Left renal pelvis (tissue), 4 donors: ENCODE results near the gene KRT3. TPM values are rescaled to one million over a fixed set of nuclear protein-coding genes. Genes with fewer than 3 reads are reported as not detected.

Source experiments
- DNase-seq, 4 donors: peaks; one replicate each; pipeline ENCODE4 v3.0.0-alpha.2; 2013; ENCODE audit warnings: low read depth in 4 of 4, low spot score in 3 of 4
- polyA plus RNA-seq, 4 donors: library from polyadenylated mRNA; unstranded; fragments of 120-200 nt; gene quantifications; one replicate each; pipeline ENCODE4 v1.2.1, GENCODE V29; 2013; ENCODE audit not compliant: insufficient read length in 4 of 4

Gene KRT3
- not detected for polyA plus RNA-seq

DNA sequence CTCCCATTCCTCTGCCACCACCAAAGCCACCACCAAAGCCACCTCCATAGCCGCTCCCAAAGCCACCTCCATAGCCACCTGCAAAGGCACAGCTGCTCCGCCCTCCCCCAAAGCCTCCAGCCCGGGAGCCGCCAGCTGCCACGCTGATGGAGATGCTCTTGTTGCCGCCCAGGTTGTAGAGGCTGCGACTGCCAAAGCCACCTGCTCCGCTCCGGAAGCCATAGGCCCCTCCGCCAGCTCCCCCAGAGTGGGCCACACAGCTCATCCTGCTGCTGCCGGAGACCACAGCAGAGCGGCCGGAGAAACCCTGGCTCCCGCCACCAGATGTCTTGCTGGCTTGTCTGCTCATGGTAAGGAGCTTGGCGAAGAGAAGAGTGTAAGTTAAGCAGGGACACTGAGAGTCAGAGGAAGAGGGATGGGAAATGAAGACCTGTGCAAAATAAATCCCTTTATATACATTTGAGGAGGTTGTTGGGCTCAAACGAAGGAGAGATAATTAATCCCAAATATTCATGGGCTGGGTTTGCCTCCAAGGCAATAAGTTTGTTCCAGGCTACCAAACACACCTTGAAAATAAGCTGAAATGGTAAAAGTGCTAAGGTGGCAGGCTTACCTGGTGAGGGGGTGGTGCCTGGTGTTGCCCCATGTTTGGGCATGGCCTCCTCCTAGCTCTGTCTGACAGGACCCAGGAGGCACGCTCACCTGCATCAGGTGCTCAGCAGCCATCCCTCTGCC is at the start of gene KRT3:
KRT3 (minus strand) TSS at position 424 of the 735 bp plus-strand sequence; CDS start at position 349, 75 bp downstream.
- no peak for DNase-seq

DNA sequence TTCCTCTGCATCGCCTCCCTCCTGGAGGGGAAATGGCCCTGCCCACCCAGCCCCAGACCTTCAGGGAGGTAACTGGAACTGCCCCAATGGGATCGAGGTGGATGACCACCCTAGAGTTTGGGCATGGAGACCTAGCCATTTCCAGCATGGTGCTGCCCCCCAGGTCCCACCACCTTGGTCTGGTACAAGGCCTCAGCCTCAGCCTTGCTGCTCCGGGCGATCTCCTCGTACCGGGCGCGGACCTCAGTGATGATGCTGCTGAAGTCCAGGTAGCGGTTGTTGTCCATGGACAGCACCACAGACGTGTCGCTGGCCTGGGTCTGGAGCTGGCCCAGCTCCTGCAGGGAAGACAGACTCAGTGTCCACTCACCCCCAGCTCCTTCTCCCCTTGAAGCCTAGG is 48.5 kb upstream of the KRT3 start:
- DNase-seq = no peak

DNA sequence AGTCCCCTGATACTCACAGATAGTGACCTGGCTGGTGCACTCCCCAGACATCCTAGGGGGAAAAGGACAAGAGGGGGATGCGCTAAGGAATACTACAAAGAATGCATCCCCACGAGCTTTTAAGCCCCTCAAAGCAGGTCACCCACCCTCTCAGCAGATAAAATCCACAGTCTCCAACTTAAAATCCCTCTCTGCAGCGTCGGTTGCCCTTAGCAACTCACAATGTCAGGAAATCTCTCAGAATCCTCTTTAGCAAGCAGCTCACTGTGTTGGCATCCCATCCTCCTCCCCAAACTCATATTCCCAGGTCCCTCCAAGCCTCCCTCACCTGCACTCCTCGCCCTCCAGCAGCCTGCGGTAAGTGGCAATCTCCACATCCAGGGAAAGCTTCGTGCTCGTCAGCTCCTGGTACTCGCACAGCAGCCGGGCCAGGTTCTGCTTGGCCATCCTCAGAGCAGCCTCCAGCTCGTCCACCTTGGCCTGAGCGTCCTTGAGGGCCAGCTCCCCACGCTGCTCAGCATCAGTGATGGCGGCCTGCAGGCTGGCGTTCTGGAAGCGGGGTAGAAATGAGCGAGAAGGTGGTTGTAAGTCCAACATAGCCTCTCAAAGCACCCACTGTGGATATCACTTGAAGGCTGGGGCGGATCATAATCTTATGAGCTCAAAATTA is 43.7 kb upstream of the KRT3 start:
- DNase-seq = no peak

DNA sequence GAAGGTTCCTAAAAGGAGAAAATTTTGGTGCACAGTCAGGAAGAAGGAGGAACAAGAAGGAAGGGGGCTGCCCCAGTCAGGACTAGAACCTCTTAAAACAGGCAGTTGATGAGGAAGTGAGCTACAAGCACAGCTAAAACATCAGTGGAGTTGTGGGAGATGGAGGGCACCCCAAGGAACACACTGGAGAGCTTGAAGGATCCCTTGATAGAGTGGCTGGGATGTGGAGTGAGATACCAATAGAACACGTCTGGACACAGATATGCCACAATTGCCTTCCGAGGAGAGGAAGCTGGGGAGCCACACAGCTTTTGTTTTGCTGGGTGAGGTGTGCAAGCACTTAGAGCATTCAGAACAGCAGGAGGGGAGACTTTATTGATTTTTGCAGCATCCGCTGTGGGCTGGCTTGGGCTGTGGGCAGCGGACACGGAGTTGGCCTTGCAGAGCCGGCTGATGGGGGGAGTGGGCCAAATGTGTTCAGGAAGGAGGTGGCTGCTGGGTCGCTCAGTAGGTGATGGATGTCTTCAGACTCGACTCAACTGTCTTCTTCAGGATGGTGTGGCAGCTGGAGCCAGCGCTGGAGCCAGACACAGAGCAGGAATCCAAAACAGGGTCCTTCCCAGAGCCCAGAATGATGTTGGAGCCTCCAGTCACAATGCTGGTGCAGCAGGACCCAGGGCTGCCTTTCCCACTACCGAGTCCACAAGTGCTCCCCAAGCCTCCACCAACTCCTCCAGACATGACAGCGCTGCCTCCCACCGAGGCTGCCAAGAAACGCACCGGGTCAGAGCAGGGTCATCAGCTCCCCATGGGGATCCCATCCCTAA is 42.9 kb upstream of the KRT3 start:
- DNase-seq = no peak

DNA sequence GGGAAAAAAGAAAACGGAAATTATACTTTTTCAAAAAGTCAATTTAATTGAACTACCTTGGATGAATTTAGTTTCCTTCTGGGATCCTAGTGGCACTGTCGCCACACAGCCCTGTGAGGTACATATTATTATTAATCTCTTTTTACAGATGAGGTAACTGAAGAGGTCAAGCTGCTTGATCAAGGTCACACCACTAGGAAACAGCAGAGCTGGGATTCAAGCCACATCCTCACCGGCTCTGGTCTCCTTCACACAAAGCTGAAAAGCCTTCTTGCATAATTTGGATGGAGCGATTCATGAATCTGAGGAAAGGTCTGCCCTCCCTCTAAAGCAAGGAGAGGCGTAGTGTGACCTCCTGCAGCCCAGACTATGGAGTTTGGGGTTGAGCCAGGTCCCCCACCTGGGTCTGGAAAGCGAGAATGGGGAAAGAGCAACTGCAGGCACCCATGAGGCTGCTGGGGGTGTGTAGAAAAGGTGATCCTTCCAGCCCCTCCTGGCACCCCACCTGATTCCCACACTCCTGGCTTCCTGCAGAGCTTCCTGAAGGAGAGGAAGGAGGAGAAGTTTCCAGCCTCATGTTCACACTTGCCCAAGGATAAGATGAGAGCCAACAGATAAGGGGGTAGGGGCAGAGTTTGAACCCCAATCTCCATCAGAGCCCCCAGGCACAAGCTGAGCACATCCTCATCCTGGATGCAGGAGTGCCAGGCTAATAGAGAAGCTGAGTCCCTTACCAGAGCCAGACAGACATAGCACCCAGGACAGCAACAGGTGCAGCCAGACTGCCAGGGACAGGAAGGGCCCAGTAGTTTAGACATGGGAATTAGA is 42.1 kb upstream of the KRT3 start:
- no peak for DNase-seq

DNA sequence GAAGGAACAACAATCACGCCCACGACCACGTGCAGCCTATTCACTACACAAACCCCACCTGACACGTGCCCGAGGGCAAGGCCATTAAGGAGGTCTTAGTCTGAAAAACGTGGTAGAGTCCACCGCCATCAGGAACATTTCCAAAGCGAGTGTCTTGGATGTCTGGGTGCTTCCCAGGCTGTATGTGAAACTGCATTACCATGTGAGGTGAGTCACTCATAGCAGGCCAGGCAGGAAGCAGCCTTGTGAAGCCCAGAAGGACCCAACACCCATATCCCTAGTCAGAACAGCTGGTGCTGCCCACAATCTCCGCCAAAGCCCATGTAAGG is 41.5 kb upstream of the KRT3 start:
- DNase-seq = no peak

DNA sequence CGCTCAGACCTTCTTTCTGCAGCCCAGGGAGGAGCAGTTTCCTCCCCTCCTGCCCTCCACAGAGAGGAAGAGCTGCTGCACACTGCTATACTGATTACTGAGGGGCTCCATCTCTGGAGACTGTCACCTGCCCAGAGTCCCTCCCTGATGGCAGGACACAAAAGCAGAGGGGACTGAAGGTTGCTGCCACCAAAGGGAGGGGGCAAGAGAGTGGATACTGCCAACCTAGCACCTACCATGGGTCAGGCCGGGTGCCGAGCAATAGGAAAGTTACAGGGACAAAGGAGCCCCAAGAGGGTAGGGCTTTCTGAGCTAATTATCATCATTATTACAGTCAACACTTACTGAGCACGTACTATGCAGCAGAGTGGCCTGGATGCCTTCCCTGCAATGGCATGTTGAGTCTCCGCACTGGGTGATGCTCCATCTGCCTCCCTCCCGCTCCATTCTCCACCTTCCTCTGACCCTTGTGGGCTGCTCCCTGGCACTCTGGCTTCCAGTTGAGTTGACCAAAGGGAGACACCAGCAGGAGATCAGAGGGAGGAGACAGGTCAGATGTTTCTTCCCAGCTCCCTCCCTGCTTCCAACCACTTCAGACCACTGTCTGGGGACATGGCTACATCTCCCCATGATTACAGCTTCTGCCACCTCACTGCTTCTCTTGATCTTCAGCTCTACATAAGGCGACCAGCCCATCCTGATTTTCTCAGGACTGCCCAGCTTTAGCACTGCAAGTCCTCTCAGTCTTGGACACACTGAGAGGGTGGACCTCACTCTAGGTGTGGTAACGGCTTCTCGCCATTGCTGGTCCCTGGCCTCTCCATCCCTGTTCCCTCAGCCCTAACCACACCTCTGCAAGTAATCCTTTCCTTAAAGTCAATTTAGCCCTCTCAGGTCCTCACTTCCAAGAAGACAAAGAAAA is 40.8 kb upstream of the KRT3 start:
- DNase-seq = no peak

DNA sequence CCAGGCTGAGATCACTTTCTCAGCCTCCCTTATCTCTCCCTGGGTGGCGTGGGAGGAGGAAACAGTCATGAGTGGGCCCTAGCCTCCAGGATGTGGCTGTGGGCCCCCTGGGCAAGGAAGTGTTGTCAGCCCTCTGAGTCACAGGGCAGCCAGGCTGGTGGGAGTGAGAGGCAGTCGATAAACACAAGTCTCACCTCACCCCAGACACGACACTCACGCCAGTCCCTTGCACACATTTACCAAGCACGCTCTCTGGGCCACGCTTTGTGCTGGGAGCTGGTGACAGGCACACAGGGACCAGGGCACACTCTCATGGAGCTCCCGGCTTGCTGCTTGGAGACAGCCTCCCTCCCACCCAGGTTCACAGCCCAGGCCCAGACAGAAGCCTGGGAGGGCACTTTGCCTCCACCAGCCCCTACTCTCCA is 40.1 kb upstream of the KRT3 start:
- DNase-seq = no peak

DNA sequence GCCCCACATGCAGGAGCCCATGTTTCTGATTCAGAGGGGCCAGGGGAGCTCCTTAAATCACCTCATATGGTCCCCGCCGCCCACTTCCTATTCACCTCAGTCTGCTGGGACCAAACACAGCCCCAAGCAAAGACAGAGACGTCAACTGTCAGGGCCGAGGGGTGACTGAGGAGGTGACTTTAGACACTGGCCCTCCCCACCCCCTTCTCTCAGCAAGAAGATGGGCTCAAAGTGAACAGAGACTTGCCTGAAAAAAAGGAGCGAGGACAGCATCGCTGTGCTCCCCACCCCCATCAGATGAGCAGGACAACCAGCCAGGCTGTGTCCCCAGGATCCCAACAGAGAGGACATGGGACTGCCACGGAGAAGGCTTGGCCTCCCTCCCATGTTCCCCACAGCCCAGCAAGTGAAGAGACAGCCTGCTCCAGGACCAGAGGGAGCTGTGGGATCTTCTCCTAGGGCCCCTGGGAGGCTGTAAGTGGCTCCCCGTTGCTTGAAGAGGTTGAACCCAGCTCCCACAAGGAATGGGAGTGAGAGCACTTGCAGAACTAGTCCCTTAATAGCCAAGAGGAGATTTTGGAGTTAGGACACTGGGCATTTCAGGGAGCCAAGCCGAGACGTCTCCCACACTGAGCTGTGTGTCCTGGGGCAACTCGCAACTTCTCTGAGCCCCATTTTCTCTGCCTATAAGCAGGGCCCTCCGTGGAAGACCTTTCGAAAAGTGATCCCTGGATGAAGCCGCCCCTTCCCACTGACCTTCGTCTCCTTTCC is 39.5 kb upstream of the KRT3 start:
- no peak for DNase-seq

DNA sequence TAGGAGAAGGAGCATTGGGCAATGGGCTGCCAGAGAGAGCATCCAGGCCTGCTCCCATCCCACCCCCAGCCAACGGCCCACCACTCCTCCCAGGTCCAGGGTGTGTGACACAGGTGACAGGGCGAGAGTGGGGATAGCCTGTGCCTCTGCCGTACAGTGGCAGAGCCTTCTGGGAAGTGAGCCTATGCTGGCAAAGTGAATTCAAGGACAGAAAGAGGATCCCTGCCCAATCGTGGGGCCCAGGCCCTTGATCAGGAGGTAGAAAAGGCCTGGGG is 38.7 kb upstream of the KRT3 start:
- no peak for DNase-seq

DNA sequence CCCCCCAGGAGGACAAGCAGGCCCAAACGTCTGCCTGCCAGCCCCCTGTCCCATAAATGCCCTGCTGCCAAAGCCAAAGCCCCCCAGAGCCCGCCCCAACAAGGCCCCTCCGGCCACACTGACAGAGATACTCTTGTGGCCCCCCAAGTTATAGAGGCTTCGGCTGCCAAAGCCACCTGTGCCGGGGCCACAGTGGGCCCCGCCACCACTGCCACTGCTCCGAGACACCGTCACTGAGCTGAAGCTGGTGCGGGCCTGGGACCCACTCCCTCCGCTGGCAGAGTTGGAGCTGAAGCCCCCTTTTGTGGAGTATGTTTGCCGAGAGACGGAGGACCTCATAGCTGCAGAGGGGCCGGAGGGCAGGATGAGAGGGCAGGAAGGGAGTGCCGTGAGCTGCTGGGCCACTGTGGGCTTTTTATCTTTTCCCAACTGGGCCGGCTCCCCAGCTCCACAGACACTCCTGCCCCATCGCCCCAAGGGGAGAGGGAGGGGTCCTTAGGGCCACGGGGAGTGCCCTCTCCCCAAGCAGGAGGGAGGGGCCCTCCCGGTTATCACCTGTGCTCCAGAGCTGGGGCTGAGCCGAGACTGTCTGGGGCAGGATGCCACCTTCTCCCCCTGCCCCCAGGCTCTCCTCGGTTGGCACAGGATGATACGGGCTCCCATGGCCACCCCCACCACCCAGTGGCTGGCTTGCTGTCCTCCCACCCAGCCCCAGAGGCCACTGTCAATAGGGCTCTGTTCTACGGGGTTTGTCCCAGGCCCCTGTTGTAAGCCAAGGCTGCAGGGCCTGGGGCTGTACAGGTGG is 38.2 kb upstream of the KRT3 start, which contains the start of gene KRT79:
KRT79 (minus strand) TSS at position 390 of the 805 bp plus-strand sequence; CDS start at position 339, 51 bp downstream.
- DNase-seq = no peak

DNA sequence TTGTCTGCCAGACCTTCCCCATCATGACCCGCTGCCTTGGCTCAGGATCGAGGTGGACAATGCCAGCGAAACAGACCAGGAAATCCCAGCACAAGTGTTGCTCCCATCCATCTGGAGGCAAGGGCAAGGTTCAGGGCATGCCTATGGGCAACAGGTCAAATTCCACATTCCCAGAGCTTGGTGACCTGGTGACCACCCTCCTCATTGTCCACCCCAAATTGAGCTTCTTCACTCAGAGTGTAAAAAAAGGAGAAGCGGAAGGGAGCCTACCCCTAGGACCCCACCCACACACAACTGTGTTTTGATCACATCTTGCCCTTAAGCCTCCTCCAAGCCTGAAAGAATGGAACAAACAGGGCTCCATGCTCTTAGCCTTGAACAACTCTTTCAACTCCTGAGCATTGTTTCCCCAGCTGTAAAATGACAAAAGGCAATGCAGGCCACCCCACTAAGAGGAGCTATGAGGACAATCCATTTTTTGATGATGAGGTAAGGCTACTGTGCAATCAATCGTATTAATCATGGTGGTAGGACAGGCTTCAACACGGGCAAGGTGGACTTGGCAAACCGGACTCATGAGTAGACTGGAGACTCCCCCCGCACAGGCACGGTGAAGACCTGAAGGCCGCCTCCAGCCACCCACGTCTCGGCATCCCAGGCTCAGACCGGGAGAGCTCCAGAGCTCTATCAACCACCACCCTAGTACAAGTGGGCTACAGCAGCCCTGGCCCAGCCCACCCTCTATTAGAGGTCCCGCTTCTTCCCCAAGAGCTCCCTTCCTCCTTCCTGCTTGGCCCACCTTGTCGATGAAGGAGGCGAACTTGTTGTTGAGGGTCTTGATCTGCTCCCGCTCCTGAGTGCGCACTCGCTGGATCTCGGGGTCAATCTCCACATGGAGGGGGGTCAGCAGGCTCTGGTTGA is 37.3 kb upstream of the KRT3 start:
- DNase-seq = no peak

DNA sequence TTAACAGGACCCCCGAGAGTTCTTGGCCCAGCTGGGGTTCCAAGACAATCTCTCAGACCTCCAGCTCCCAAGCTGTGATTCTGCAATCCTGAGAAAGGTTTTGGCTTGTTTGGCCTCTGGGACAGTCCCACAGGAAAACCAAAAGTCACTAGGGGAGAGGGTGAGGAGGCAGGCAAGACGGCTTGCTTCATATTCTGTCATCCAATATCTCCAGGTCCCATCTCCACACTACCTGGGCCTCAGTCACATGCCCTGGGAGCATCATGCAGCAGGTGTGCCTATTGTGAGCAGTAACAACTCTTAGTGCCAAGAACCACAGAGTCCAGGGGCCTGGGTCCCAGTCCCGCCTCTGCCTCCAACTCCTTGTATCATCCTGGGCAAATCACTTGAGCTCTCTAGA is 36.5 kb upstream of the KRT3 start:
- DNase-seq = no peak

DNA sequence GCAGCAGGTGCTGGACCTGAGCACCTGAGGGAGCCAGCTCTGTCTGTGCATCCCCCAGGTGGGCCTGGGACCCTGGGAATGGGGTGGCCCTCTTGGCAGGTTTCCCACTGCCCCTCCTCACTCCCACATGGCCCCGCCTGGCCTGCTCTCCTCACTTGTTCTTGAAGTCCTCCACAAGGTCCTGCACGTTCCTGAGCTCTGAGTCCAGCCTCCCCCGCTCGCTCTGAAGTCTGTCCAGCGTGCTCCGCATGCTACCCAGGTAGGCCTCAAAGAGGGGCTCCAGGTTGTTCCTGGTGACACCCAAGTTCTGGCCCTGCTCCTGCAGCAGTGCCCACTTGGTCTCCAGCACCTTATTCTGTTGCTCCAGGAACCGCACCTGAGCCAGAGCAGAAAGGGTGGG is 35.3 kb upstream of the KRT3 start:
- no peak for DNase-seq

DNA sequence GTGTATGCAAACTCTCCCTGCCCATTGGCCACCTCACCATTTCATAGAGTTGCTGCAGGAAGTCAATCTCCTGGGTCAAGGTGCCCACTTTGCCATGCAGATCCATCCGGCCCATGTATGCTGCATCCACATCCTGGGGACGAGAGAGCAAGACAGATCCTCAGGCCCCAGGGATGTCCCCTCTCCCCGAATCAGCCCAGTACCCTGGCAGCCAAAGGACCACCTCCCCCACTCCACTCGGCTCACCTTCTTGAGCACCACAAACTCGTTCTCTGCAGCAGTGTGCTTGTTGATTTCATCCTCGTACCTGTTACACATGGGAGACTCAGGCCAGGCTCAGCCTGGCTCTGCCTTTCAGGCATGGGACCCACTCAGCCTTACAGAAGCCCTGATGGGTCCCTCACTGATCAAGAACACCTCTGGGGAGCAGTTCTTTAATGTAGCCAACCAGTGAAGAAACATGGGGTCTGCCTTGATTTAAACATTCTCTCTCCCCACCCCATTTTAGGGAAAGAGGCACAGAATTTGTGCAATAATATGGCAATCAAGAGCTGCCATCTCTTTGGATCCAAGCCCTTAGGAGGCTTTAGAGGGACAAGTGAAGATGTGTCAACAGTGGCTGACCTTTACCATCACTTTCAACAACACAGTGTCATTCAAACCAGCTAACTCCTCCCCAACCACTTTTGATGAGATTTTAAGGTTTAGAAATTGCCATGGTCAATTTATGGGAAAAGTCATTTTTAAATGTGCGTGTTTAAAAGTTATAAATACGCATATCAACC is 34.3 kb upstream of the KRT3 start:
- DNase-seq = no peak

DNA sequence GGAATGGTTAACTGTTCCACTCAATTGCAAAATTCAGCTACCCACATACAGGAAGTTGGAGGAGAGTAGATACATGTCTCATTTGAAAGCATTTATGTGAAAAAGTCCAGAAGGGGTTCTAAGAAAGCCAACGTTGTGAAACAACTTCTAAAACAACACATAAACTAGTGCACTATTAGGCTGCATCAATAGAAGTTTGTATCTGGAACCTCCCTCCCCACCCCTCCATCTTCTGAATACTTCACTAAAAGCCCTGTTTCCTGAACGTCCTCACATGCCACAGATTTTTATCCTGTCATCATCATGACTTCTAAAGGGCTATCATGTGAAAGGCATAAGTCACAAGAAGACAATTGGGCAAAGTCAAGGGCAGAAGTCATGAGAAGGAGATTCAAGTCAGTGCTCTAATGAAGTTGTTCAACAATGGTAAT is 32.7 kb upstream of the KRT3 start:
- no peak for DNase-seq
